MM.1S (cell line): Measurements from ENCODE around the gene TRIM7.

ENCODE experiments used
- DNase-seq: peaks from one replicate; pipeline ENCODE4 v3.0.0-alpha.2; 2015
- H2AFZ ChIP-seq: fragments of 300-600 bp; sonication (generic); 2 replicates; pipeline ENCODE4 v1.6.0; 2016; ENCODE audit warnings: antibody characterized with exemption, low read length
- H3F3A ChIP-seq: fragments of 300-600 bp; sonication (generic); 2 replicates; pipeline ENCODE4 v1.6.1; 2016; ENCODE audit warnings: mild to moderate bottlenecking, antibody characterized with exemption, low read length, moderate library complexity, mixed read lengths; ENCODE audit not compliant: insufficient read depth
- H3K27ac ChIP-seq: fragments of 300-600 bp; sonication (generic); 2 replicates; pipeline ENCODE4 v1.5.1; 2016; ENCODE audit warnings: mild to moderate bottlenecking, low read length
- H3K27me3 ChIP-seq: fragments of 300-600 bp; sonication (generic); replicated peaks from 2 replicates; pipeline ENCODE4 v1.6.0; 2016; ENCODE audit warnings: low read length; ENCODE audit not compliant: insufficient read depth
- H3K36me3 ChIP-seq: fragments of 300-600 bp; sonication (generic); replicated peaks from 2 replicates; pipeline ENCODE4 v1.6.1; 2016; ENCODE audit warnings: mild to moderate bottlenecking, low read length, mixed read lengths; ENCODE audit not compliant: insufficient read depth
- H3K4me1 ChIP-seq: fragments of 300-600 bp; sonication (generic); 2 replicates; pipeline ENCODE4 v1.6.1; 2016; ENCODE audit warnings: low read length, mixed read lengths
- H3K4me2 ChIP-seq: fragments of 300-600 bp; sonication (generic); 2 replicates; pipeline ENCODE4 v1.6.0; 2016; ENCODE audit warnings: low read depth, low read length
- H3K4me3 ChIP-seq: fragments of 300-600 bp; sonication (generic); 2 replicates; pipeline ENCODE4 v1.5.1; 2016; ENCODE audit warnings: low read length, mixed read lengths
- H3K79me2 ChIP-seq: fragments of 300-600 bp; sonication (generic); 2 replicates; pipeline ENCODE4 v1.6.1; 2016; ENCODE audit warnings: mixed run types, low read length, mixed read lengths
- H3K9ac ChIP-seq: fragments of 300-600 bp; sonication (generic); 2 replicates; pipeline ENCODE4 v1.6.1; 2016; ENCODE audit warnings: low read length, mixed read lengths
- H3K9me2 ChIP-seq: fragments of 300-600 bp; sonication (generic); replicated peaks from 2 replicates; pipeline ENCODE4 v1.6.1; 2016; ENCODE audit warnings: mild to moderate bottlenecking, low read length, mixed read lengths; ENCODE audit not compliant: insufficient read depth
- H3K9me3 ChIP-seq: fragments of 300-600 bp; sonication (generic); replicated peaks from 2 replicates; pipeline ENCODE4 v1.6.1; 2016; ENCODE audit warnings: mild to moderate bottlenecking, low read length, mixed read lengths; ENCODE audit not compliant: insufficient read depth
- H4K20me1 ChIP-seq: fragments of 300-600 bp; sonication (generic); 2 replicates; pipeline ENCODE4 v1.6.1; 2016; ENCODE audit warnings: mild to moderate bottlenecking, low read length, moderate library complexity, mixed read lengths; ENCODE audit not compliant: insufficient read depth
- CTCF ChIP-seq: fragments of 300-600 bp; sonication (generic); IDR thresholded peaks from 2 replicates; pipeline ENCODE4 v1.5.1; 2016; ENCODE audit warnings: antibody characterized with exemption, low read length, mixed read lengths
- EZH2 ChIP-seq: fragments of 300-600 bp; sonication (generic); optimal IDR thresholded peaks from 2 replicates; pipeline ENCODE3; 2017; ENCODE audit warnings: low read depth, mild to moderate bottlenecking, antibody characterized with exemption, low read length, mixed read lengths
- EZH2phosphoT487 ChIP-seq: fragments of 300-600 bp; sonication (generic); IDR thresholded peaks from 2 replicates; pipeline ENCODE4 v1.6.1; 2018; ENCODE audit warnings: antibody characterized with exemption, low read length

Gene TRIM7

GRCh38 chr5:181222630-181223057, 17.6 kb upstream of the TRIM7 start:
- Histone ChIP-seq H3F3A (peaks cover 54% of the 10 kb centered on the region), H3K4me2 (peak overlapping the region; percentile 98), H3K9me3 (no peaks in the 10 kb centered on the region), H3K9ac (peak overlapping the region; percentile 84), H3K9me2 (no peaks in the 10 kb centered on the region), H4K20me1 (no peaks in the 10 kb centered on the region), H2AFZ (peak overlapping the region; percentile 76), H3K4me3 (peak overlapping the region; percentile 90), H3K27me3 (no peaks in the 10 kb centered on the region), H3K27ac (peak overlapping the region; percentile 97), H3K36me3 (no peaks in the 10 kb centered on the region), H3K79me2 (peaks cover 16% of the 10 kb centered on the region), H3K4me1 (peaks cover 19% of the 10 kb centered on the region)
- TF ChIP-seq EZH2, result no peak
- TF ChIP-seq EZH2phosphoT487, result no peak
- TF ChIP-seq CTCF, result no peak
- DNase-seq, result no peak

- peak overlapping the region; percentile 84 for H3K9ac ChIP-seq
- H3K27me3 ChIP-seq, result no peaks in the 10 kb centered on the region
- no peaks in the 10 kb centered on the region for H3K9me3 ChIP-seq
- peaks cover 16% of the 10 kb centered on the region for H3K79me2 ChIP-seq
- peaks cover 20% of the 10 kb centered on the region for H3K4me1 ChIP-seq
- no peaks in the 10 kb centered on the region for H3K36me3 ChIP-seq
- TF ChIP-seq EZH2, result no peak
- no peak for TF ChIP-seq CTCF
- TF ChIP-seq EZH2phosphoT487, result no peak
- H3K27ac ChIP-seq, result peak overlapping the region; percentile 97
- H3F3A ChIP-seq, result peaks cover 60% of the 10 kb centered on the region
- H4K20me1 ChIP-seq, result no peaks in the 10 kb centered on the region
- H3K9me2 ChIP-seq, result no peaks in the 10 kb centered on the region
- peak overlapping the region; percentile 98 for H3K4me2 ChIP-seq
- peak; percentile 92 for DNase-seq
- H3K4me3 ChIP-seq, result peak overlapping the region; percentile 90
- H2AFZ ChIP-seq, result peak overlapping the region; percentile 76
Observed at GRCh38 chr5:181221792-181222629, 17.0 kb upstream of the TRIM7 start.

GRCh38 chr5:181221105-181221791, 16.3 kb upstream of the TRIM7 start:
- TF ChIP-seq EZH2, result no peak
- TF ChIP-seq CTCF, result no peak
- no peak for TF ChIP-seq EZH2phosphoT487
- Histone ChIP-seq H3F3A (peaks cover 66% of the 10 kb centered on the region), H3K79me2 (peaks cover 16% of the 10 kb centered on the region), H3K27me3 (no peaks in the 10 kb centered on the region), H3K9me2 (no peaks in the 10 kb centered on the region), H3K9me3 (no peaks in the 10 kb centered on the region), H2AFZ (0 out of 2 replicates have a peak overlapping the region, but pooled peaks have one; percentile 17), H3K4me1 (peaks cover 24% of the 10 kb centered on the region), H3K4me2 (peak overlapping the region; percentile 98), H4K20me1 (no peaks in the 10 kb centered on the region), H3K9ac (peak overlapping the region; percentile 84; the same call in 1 of the 2 replicates), H3K27ac (peak overlapping the region; percentile 97), H3K36me3 (no peaks in the 10 kb centered on the region), H3K4me3 (peak overlapping the region; percentile 90)
- DNase-seq, result peak; percentile 21
